ENCODE measurements around the gene SARNP.

The SARNP gene

GRCh38 chr12:55845361-55845760 lies 27.8 kb upstream of the SARNP start:
- Histone ChIP-seq H3K36me3 (ENCODE audit: control insufficient read depth, insufficient read depth, low read length) (no peaks in the 10 kb centered on the region), H3K27me3 (ENCODE audit: control insufficient read depth, insufficient read depth, low read length) (no peaks in the 10 kb centered on the region), H3K4me1 (no peaks in the 10 kb centered on the region), H3K9me3 (ENCODE audit: control insufficient read depth, low read length) (no peaks in the 10 kb centered on the region), H3K79me2 (no peaks in the 10 kb centered on the region), H2AFZ (no peak overlapping the region), H3K9ac (no peak overlapping the region), H3K4me3 (ENCODE audit: low read depth, low read length) (no peak overlapping the region), H3K27ac (no peak overlapping the region), H3K4me2 (ENCODE audit: low read length) (no peak overlapping the region)
- no peak for TF ChIP-seq CTCF (IDR thresholded peaks at IDR 0.05)

GRCh38 chr12:55844961-55845360 lies 27.4 kb upstream of the SARNP start:
- Histone ChIP-seq H3K9ac (no peak overlapping the region), H3K4me1 (no peaks in the 10 kb centered on the region), H2AFZ (no peak overlapping the region), H3K27me3 (ENCODE audit: control insufficient read depth, insufficient read depth, low read length) (no peaks in the 10 kb centered on the region), H3K4me3 (ENCODE audit: low read depth, low read length) (no peak overlapping the region), H3K9me3 (ENCODE audit: control insufficient read depth, low read length) (no peaks in the 10 kb centered on the region), H3K36me3 (ENCODE audit: control insufficient read depth, insufficient read depth, low read length) (no peaks in the 10 kb centered on the region), H3K27ac (no peak overlapping the region), H3K79me2 (no peaks in the 10 kb centered on the region), H3K4me2 (ENCODE audit: low read length) (no peak overlapping the region)
- no peak for TF ChIP-seq CTCF (IDR thresholded peaks at IDR 0.05)

GRCh38 chr12:55843431-55843830 lies 25.9 kb upstream of the SARNP start:
- Histone ChIP-seq H3K9ac (no peak overlapping the region), H3K4me1 (no peaks in the 10 kb centered on the region), H3K4me2 (ENCODE audit: low read length) (no peak overlapping the region), H3K27ac (no peak overlapping the region), H3K4me3 (ENCODE audit: low read depth, low read length) (no peak overlapping the region), H3K79me2 (no peaks in the 10 kb centered on the region), H3K27me3 (ENCODE audit: control insufficient read depth, insufficient read depth, low read length) (no peaks in the 10 kb centered on the region), H3K36me3 (ENCODE audit: control insufficient read depth, insufficient read depth, low read length) (no peaks in the 10 kb centered on the region), H3K9me3 (ENCODE audit: control insufficient read depth, low read length) (no peaks in the 10 kb centered on the region), H2AFZ (no peak overlapping the region)
- TF ChIP-seq CTCF (IDR thresholded peaks at IDR 0.05): no peak

GRCh38 chr12:55842681-55843429 lies 25.3 kb upstream of the SARNP start, which contains the start of gene MMP19:
TSS of gene MMP19 (minus strand) at chr12:55842936. CDS start at chr12:55842830, 106 bp downstream.
- H2AFZ ChIP-seq: no peak within 1 kb of the TSS
- no peaks in the 10 kb centered on the region for H3K27me3 ChIP-seq (ENCODE audit: control insufficient read depth, insufficient read depth, low read length)
- H3K79me2 ChIP-seq: no peaks in the 10 kb centered on the region
- H3K9me3 ChIP-seq (ENCODE audit: control insufficient read depth, low read length): no peaks in the 10 kb centered on the region
- H3K27ac ChIP-seq: no peak within 1 kb of the TSS
- TF ChIP-seq CTCF (IDR thresholded peaks at IDR 0.05): no peak
- H3K4me1 ChIP-seq: no peaks in the 10 kb centered on the region
- no peak within 1 kb of the TSS for H3K4me2 ChIP-seq (ENCODE audit: low read length)
- H3K4me3 ChIP-seq (ENCODE audit: low read depth, low read length): no peak within 1 kb of the TSS
- H3K36me3 ChIP-seq (ENCODE audit: control insufficient read depth, insufficient read depth, low read length): no peaks in the 10 kb centered on the region
- H3K9ac ChIP-seq: no peak within 1 kb of the TSS

Measured in parathyroid adenoma (tissue), 2 donors.